Choroid plexus epithelial cell (primary cell): Measurements from ENCODE around the gene TTLL5.
A peak's percentile ranks its signal among the peaks of the same experiment; 100 is the strongest.

Experiments
- DNase-seq: peaks from one replicate; pipeline ENCODE4 v3.0.0-alpha.2; 2010; ENCODE audit warnings: low read depth
- H3K4me3 ChIP-seq: 2 replicates; pipeline ENCODE4 v1.5.1; 2011; ENCODE audit warnings: low read depth, mild to moderate bottlenecking, control low read depth, low read length, moderate library complexity
- TF ChIP-seq, protein P1 (sequence below): conservative IDR thresholded peaks from 2 replicates; pipeline ENCODE4 v1.5.1; 2011; ENCODE audit warnings: low read depth, mild to moderate bottlenecking, control low read depth, inconsistent platforms, low read length, moderate library complexity

The TTLL5 gene

DNA sequence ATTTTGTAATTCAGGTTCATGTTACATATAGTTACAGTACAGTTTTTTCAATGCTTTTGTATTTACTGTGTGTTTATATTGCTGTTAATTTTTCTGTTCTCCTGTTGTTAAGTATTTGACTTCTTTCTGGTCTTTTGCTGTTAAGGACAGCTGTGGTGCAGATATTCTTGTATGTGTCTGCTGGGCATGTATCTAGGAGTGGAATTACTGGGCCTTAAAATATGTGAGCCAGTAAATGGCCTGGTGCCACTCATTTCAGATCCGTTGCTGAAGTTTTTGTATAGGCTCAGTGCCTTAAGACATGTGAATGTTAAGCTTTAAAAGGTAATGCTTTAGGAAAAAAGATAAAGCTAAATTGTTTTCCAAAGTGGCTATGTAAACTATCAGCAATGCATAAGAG is 87.3 kb downstream of the TTLL5 start:
- TF ChIP-seq, protein P1, sequence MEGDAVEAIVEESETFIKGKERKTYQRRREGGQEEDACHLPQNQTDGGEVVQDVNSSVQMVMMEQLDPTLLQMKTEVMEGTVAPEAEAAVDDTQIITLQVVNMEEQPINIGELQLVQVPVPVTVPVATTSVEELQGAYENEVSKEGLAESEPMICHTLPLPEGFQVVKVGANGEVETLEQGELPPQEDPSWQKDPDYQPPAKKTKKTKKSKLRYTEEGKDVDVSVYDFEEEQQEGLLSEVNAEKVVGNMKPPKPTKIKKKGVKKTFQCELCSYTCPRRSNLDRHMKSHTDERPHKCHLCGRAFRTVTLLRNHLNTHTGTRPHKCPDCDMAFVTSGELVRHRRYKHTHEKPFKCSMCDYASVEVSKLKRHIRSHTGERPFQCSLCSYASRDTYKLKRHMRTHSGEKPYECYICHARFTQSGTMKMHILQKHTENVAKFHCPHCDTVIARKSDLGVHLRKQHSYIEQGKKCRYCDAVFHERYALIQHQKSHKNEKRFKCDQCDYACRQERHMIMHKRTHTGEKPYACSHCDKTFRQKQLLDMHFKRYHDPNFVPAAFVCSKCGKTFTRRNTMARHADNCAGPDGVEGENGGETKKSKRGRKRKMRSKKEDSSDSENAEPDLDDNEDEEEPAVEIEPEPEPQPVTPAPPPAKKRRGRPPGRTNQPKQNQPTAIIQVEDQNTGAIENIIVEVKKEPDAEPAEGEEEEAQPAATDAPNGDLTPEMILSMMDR = no peak
- DNase-seq = no peak
- no peak overlapping the region for H3K4me3 ChIP-seq

DNA sequence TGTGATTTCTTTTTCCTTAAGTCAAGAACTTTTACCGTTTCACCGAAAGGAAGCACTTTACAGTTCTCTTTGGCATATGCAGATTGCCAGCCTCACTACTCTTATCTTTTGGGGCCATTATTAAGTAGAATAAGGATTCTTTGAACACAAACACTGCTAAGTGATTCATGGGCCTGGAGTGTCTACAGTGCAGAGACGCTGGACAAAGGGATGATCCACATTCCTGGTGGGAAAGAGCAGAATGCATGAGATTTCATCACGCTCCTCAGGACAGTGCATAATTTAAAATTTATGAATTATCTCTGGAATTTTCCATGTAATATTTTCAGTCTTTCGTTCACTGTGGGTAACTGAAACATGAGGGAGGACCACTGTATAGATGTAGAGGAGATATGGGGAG is 90.2 kb downstream of the TTLL5 start:
- DNase-seq = peak; percentile 31
- TF ChIP-seq, protein P1 = no peak

DNA sequence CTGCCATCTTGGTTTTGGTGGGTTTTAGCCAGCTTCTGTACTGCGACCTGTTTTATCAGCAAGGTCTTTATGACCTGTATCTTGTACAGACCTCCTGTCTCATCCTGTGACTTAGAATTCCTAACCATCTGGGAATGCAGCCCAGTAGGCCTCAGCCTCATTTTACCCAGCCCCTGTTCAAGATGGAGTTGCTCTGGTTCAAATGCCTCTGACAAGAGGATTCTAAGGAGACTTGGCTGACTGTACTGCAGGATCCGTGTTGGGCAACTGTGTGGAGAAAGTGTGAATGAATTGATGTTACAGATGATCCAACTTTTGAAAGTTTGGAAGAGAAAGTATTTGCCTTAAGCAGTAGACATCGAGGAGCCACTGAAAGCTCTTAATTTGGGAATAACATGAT is 91.0 kb downstream of the TTLL5 start:
- no peak overlapping the region for H3K4me3 ChIP-seq
- DNase-seq = no peak
- TF ChIP-seq, protein P1 = no peak

More for the DNA sequence above, 90.2 kb downstream of the TTLL5 start:
- no peak overlapping the region for H3K4me3 ChIP-seq

DNA sequence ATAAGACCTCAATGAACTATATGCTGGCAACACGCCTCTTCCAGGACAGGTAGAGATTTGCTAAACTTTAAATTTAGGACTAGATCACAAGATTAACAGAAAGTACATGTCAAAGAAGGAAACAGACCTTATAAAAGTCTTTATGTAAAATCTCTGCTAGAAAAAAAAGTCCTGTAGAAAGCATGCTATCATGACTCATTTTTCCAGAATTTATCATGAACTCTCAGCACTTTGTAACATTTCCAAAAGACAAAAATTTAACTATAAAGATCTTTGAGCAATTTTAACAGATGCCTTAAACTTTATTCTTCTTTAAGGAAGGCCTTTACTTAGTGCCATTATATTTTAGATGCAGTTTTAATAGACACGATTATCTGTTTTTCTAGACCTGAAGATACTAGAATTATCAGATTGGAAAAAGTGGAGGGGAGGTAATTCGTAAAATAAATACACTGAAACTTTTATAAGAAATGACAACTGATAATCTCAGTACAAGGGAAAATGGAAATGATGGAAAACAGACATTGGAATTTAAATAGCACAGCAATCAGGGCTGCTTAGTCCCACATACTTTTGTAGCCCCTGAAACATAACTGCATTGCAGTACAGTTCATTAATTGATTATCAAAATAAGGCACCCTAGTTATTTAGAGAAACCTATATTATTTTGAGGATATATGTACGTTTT is 92.0 kb downstream of the TTLL5 start:
- H3K4me3 ChIP-seq = no peak overlapping the region
- DNase-seq = peak; percentile 46
- TF ChIP-seq, protein P1 = no peak

DNA sequence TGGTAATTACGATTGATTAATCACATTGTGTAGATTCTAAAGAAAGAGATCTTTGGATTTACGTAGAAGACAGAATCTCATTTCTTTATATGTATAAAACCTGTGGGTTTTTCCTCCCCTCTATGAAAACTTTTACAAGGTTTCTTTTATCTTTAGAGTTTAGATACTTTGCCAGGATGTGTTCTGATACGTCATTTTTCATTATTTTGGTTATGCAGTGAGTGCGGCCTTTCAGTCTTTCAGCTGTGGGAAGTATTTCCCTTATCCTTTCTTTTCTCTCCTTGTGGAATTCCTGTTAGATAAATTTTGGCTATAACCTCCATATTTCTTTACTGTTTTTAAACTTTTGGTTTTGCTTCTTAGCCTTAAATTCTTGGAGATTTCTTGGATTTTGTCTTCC is 92.7 kb downstream of the TTLL5 start:
- DNase-seq = no peak
- no peak overlapping the region for H3K4me3 ChIP-seq
- TF ChIP-seq, protein P1 = no peak

DNA sequence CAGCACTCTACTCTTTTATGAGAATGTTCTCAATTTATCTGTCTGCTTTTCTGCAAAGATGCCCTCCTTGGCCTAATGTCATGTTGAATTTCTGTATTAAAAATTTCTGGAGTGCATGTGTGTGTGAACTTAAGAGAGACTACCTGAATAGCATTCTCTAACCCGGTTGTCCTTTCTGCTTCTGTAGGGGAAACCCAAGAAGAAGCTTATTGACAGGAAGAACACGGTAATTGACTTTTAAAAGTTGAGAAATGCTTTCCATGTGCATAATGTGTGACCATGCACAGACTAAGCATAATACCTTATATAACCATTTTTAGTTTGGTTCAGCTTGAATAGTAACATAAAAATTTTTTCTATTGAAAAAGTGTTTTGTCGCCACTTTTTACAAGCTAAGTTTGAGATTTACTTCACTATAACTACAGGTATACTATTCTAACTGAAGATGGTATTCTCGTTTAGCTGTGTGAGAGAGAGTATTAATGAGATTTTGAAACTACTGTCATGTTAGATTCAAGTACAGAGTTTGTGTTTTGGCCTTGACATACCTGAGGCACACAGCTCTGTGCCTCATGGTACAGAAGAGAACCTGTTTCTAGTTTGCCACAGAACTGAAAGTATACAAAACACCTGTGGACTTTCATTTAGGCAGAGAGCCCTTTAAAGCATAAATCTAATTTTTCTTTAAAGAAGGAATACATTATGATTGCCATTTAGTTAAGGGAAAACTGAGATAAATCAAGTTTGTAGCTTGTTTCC is 96.8 kb downstream of the TTLL5 start:
- H3K4me3 ChIP-seq = no peak overlapping the region
- TF ChIP-seq, protein P1 = no peak
- DNase-seq = no peak
